ENCODE measurements around the gene FKBP2. TPM values are rescaled to one million over a fixed set of nuclear protein-coding genes. Genes with fewer than 3 reads are reported as not detected.

The FKBP2 gene
- total RNA-seq, 1 experiment from 2014 or later = 73.4 TPM

DNA sequence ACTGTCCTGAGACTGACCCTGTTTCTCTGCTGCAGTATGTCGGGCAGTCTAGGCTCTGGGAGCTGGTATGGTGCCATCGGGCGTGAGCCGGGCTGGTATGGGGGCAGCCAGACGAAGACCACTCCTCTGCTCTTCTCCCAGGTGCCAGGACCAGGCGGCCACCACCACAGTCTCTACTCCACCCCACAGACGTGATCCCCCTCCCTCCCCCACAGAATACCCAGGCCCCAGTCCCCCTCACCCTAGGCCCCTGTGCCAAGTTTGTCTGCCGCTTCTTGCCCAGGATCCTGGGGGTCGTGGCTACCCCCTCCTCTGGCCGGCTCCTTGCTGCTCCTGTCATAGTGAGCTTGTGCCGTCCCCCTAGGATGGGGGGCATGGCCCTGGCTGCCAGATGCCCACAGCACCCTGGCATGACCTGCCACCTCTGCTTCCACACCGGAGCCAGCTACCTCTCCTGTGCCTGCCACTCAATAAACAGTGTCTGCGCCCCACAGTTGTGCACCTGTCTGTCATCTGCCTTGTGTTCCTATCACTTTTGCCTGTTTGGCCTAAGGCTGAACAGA lies 48.2 kb downstream of the FKBP2 start:
- no peak for DNase-seq (ENCODE audit: low read depth in 1 of 2, low spot score in 2 of 2)
- no peak overlapping the region for H3K27ac ChIP-seq
- peaks cover 5% of the 10 kb centered on the region for H3K36me3 ChIP-seq
- no peak overlapping the region for H3K4me3 ChIP-seq
- peaks cover 41% of the 10 kb centered on the region for H3K27me3 ChIP-seq (replicated peaks)
- H3K4me1 ChIP-seq (replicated peaks) = peaks cover 19% of the 10 kb centered on the region
- 0 out of 2 replicates have a peak, but pooled peaks cover 3% of the 10 kb centered on the region for H3K9me3 ChIP-seq (replicated peaks)

DNA sequence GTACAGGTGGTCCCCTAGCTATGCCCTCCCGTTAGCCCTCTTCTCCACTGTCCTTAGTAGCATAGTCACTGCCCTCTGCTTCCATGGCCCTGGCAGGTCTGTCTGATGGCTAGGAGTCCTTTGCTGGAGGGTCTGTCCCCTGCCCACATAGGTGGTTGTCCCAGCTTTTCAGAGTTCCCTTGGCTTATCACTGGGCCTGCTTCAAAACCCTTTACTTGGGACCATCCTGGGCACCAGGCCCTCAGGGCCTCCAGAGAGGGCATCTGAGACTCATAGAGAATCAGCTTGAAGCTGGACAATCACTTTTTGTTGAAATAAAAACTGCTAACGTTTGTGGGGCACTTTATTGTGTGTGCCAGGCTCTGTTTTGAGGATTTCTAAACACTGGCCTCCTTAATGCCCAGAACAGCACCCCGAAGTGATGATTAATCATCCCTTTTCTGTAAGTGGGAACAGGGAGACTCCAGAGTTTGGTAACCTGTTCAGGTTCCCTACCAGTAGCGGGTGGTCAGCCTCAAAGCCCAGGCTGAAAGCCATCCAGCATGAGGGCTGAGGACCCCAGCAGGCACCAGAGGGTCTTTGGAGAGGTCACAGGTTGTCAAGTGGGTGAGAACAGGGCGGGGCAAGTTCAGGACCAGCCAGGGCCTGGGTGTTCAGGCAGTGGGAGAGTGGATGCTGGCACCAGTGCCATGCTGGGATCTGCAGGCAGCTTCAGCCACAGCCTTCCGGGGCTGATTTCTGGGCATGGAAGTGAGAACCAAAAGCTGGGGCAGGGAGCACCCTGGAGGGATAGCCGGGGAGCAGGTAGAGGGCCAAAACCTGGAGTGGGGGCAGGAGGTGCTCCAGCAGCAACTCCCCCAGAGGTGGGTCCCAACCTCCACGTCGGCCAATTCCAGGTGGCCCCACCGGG lies 49.7 kb downstream of the FKBP2 start:
- H3K27me3 ChIP-seq (replicated peaks) = peaks cover 50% of the 10 kb centered on the region
- H3K36me3 ChIP-seq = peaks cover under 1% of the 10 kb centered on the region
- no peak for DNase-seq (ENCODE audit: low read depth in 1 of 2, low spot score in 2 of 2)
- H3K4me3 ChIP-seq = no peak overlapping the region
- H3K27ac ChIP-seq = no peak overlapping the region
- 0 out of 2 replicates have a peak, but pooled peaks cover 3% of the 10 kb centered on the region for H3K9me3 ChIP-seq (replicated peaks)
- peaks cover 18% of the 10 kb centered on the region for H3K4me1 ChIP-seq (replicated peaks)

DNA sequence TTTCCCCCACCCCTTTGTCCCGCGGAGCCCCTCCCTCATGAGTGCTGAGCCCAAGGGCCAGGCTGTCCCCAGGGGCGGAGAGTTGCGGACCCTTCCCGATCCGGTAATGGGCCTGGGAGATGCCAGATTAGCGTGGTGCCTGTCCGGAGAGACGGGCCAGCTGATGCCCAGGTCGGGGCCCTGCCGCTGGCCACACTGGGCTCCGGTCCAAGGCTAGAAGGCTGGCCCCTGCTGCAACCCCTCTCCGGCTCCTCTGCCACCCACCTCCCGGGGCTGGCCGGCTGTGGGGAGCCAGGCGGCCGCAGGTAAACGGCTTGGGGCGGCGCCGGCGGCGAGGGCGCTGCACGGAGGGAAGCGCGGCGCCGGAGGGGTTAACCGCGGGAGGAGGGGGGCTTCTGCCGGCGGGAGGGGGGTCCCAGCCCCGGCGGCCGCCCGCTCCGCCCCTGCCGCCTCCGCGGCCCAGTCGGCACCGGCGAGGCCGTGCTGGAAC lies 50.4 kb downstream of the FKBP2 start, which contains the start of gene KCNK4:
KCNK4 (plus strand) TSS at position 41 of the 490 bp plus-strand sequence. CDS start 1,717 bp downstream, outside the sequence.
- Histone ChIP-seq H3K27me3 (replicated peaks) (peaks cover 51% of the 10 kb centered on the region), H3K4me3 (no peak within 1 kb of the TSS), H3K4me1 (replicated peaks) (peaks cover 12% of the 10 kb centered on the region), H3K9me3 (replicated peaks) (0 out of 2 replicates have a peak, but pooled peaks cover 3% of the 10 kb centered on the region), H3K27ac (no peak within 1 kb of the TSS), H3K36me3 (no peaks in the 10 kb centered on the region; the same call in 1 of the 2 replicates)
- no peak for DNase-seq (ENCODE audit: low read depth in 1 of 2, low spot score in 2 of 2)

DNA sequence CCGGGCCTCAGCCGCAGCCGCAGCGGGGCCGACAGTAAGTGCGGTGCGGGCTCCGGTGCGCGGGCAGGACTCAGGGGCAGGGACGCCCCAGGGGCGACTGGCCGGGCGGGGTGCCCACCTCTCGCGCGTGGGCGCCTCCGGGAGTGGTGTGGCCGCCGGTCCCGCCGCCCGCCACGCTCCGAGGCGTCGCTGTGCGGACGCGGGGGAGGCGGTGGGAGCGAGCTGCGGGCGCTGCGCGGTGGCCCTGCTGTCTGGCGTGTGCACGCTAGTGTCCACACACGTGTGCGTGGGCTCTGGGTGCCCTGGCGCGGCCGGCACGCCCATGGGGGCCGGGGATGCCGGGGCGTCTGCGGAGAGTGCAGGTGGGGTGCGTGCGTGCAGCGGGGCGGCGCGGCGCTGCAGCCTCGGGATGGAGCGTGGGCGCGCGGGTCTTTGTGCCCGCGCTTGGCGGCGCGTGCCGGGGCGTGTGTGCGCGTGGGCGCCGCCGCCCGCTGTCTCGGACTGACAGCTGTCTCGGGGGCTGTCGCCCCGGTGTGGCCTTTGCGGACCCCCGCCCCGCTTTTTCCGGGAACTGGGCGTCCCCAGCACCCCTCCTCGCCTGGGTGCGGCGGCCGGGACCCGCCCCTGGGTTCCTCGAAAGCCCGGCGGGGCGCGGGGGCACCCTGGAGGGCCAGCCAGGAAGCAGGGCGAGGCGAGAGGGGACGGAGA lies 51.0 kb downstream of the FKBP2 start:
- Histone ChIP-seq H3K27me3 (replicated peaks) (peaks cover 56% of the 10 kb centered on the region), H3K36me3 (no peaks in the 10 kb centered on the region; the same call in 1 of the 2 replicates), H3K4me1 (replicated peaks) (peaks cover 10% of the 10 kb centered on the region), H3K27ac (no peak overlapping the region), H3K4me3 (no peak overlapping the region), H3K9me3 (replicated peaks) (0 out of 2 replicates have a peak, but pooled peaks cover 3% of the 10 kb centered on the region)
- no peak for DNase-seq (ENCODE audit: low read depth in 1 of 2, low spot score in 2 of 2)

DNA sequence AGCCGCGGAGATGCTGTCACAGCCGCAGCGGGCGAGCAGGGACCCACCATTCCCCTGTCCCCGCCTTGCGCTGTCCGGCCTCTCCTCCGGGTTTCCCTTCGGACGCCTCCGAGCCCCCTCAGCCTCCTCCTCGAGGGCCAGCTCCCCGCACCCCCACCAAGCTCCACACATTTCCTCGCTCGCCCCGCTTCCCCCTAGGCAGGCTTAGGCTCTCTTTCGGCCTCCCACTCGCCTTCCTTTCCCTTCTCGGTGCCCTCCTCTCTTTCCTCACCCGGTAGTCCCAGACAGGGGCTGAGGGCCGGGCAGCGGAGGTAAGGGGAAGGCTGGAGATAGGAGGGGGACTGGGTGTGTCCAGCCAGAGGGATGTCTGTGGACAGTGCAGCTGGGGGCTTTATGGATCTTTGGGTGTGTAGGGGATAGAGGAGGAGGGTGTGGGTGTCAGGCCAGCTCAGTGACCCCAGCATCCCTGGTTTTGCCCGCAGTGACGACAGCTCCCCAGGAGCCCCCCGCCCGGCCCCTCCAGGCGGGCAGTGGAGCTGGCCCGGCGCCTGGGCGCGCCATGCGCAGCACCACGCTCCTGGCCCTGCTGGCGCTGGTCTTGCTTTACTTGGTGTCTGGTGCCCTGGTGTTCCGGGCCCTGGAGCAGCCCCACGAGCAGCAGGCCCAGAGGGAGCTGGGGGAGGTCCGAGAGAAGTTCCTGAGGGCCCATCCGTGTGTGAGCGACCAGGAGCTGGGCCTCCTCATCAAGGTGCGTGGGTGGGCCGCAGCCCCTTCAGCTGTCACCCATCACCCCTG lies 51.8 kb downstream of the FKBP2 start:
- Histone ChIP-seq H3K36me3 (no peaks in the 10 kb centered on the region; the same call in 1 of the 2 replicates), H3K27me3 (replicated peaks) (peaks cover 61% of the 10 kb centered on the region), H3K27ac (no peak overlapping the region), H3K9me3 (replicated peaks) (0 out of 2 replicates have a peak, but pooled peaks cover 3% of the 10 kb centered on the region), H3K4me1 (replicated peaks) (peaks cover 10% of the 10 kb centered on the region), H3K4me3 (no peak overlapping the region)
- DNase-seq (ENCODE audit: low read depth in 1 of 2, low spot score in 2 of 2) = no peak

Other genes with a start within 250 kb of the FKBP2 start
- gene FLRT1, start 205.2 kb upstream of the FKBP2 start, total RNA-seq (2014; rRNA removed; shearing (Covaris generic)) = 0.18 TPM in 1 of 2 replicates, not detected in the other
- gene MACROD1, start 75.0 kb upstream of the FKBP2 start, total RNA-seq (2014; rRNA removed; shearing (Covaris generic)) = 17.6 and 22.6 TPM in 2 replicates
- 402 and 488 TPM in 2 replicates for gene STIP1, start 54.9 kb upstream of the FKBP2 start, total RNA-seq (2014; rRNA removed; shearing (Covaris generic))
- gene FERMT3, start 34.4 kb upstream of the FKBP2 start, total RNA-seq (2014; rRNA removed; shearing (Covaris generic)) = 0.84 TPM in 1 of 2 replicates, not detected in the other
- 49.4 and 50.2 TPM in 2 replicates for gene TRPT1, start 14.9 kb upstream of the FKBP2 start, total RNA-seq (2014; rRNA removed; shearing (Covaris generic))
- 81.5 and 152 TPM in 2 replicates for gene NUDT22, start 14.8 kb upstream of the FKBP2 start, total RNA-seq (2014; rRNA removed; shearing (Covaris generic))
- gene DNAJC4, start 10.5 kb upstream of the FKBP2 start, total RNA-seq (2014; rRNA removed; shearing (Covaris generic)) = 2.7 and 11.9 TPM in 2 replicates
- gene VEGFB, start 6.5 kb upstream of the FKBP2 start, total RNA-seq (2014; rRNA removed; shearing (Covaris generic)) = 13.0 and 17.2 TPM in 2 replicates
- gene PPP1R14B, start 5.8 kb downstream of the FKBP2 start, total RNA-seq (2014; rRNA removed; shearing (Covaris generic)) = 467 and 505 TPM in 2 replicates
- 34.3 and 51.5 TPM in 2 replicates for gene PLCB3, start 10.4 kb downstream of the FKBP2 start, total RNA-seq (2014; rRNA removed; shearing (Covaris generic))
- 154 and 158 TPM in 2 replicates for gene BAD, start 43.6 kb downstream of the FKBP2 start, total RNA-seq (2014; rRNA removed; shearing (Covaris generic))
- gene GPR137, start 44.8 kb downstream of the FKBP2 start, total RNA-seq (2014; rRNA removed; shearing (Covaris generic)) = 25.4 and 46.6 TPM in 2 replicates
- 0.31 TPM in 1 of 2 replicates, not detected in the other for gene KCNK4, start 50.2 kb downstream of the FKBP2 start, total RNA-seq (2014; rRNA removed; shearing (Covaris generic))
- not detected in 2 replicates for gene CATSPERZ, start 59.3 kb downstream of the FKBP2 start, total RNA-seq (2014; rRNA removed; shearing (Covaris generic))
- 50.7 and 51.1 TPM in 2 replicates for gene ESRRA, start 64.4 kb downstream of the FKBP2 start, total RNA-seq (2014; rRNA removed; shearing (Covaris generic))
- 506 and 974 TPM in 2 replicates for gene TRMT112, start 76.5 kb downstream of the FKBP2 start, total RNA-seq (2014; rRNA removed; shearing (Covaris generic))
- 205 and 232 TPM in 2 replicates for gene PRDX5, start 77.0 kb downstream of the FKBP2 start, total RNA-seq (2014; rRNA removed; shearing (Covaris generic))
- 2.2 and 5.3 TPM in 2 replicates for gene CCDC88B, start 99.1 kb downstream of the FKBP2 start, total RNA-seq (2014; rRNA removed; shearing (Covaris generic))
- 81.8 and 84.1 TPM in 2 replicates for gene RPS6KA4, start 118.1 kb downstream of the FKBP2 start, total RNA-seq (2014; rRNA removed; shearing (Covaris generic))

All from SJSA1 (cell line).